Measurements from ENCODE around the gene HSD3B7. TPM values are rescaled to one million over a fixed set of nuclear protein-coding genes. Genes with fewer than 3 reads are reported as not detected.

Gene HSD3B7
- polyA plus RNA-seq, 3 donors: 7.2 to 10.7 (median 7.7) TPM

DNA sequence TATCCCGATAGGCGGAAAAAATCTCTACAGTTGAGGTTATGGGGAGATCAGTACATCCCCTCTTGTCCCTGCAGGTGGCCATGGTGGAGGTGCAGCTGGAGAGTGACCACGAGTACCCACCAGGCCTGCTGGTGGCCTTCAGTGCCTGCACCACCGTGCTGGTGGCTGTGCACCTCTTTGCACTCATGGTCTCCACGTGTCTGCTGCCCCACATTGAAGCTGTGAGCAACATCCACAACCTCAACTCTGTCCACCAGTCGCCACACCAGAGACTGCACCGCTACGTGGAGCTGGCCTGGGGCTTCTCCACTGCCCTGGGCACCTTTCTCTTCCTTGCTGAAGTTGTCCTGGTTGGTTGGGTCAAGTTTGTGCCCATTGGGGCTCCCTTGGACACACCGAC, 31.9 kb upstream of the HSD3B7 start:
- DNase-seq (ENCODE audit: extremely low read depth in 1 of 11, low read depth in 9 of 11, low spot score in 4 of 11): no peak

DNA sequence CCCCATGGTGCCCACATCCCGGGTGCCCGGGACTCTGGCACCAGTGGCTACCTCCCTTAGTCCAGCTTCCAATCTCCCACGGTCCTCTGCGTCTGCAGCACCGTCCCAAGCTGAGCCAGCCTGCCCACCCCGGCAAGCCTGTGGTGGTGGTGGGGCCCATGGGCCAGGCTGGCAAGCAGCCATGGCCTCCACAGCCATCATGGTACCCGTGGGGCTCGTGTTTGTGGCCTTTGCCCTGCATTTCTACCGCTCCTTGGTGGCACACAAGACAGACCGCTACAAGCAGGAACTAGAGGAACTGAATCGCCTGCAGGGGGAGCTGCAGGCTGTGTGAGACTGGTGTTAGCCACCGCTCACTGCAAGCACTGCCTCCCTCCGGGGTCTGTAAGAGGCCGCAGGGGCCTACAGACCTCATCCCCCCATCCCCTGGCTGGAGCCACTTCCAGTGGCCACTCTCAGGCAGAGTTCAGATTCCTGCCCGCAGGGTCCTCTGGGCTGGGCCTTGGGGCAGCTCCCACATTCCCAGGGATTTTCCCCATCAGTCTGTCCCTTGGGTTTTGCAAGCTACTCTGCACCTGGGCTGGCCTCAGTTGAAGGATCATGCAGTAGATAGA, 31.4 kb upstream of the HSD3B7 start:
- peak in 6 of 11 donors; percentile 65 to 86 (median 72) for DNase-seq (ENCODE audit: extremely low read depth in 1 of 11, low read depth in 9 of 11, low spot score in 4 of 11)

DNA sequence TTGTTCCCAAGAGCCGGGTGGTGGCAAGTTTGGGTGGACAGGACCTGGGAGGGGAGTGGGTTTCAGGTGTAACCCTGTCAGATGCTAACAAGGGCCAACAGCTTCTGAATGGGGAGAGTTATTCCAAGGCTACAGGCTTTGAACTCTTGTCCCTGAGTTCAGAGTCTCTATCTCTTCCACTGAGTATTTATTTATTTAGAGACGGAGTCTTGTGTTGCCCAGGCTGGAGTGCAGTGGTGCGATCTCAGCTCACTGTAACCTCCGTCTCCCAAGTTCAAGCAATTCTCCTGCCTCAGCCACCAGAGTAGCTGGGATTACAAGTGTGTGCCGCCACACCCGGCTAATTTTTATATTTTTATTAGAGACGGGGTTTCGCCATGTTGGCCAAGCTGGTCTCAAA, 30.0 kb upstream of the HSD3B7 start:
- DNase-seq (ENCODE audit: extremely low read depth in 1 of 11, low read depth in 9 of 11, low spot score in 4 of 11): no peak

DNA sequence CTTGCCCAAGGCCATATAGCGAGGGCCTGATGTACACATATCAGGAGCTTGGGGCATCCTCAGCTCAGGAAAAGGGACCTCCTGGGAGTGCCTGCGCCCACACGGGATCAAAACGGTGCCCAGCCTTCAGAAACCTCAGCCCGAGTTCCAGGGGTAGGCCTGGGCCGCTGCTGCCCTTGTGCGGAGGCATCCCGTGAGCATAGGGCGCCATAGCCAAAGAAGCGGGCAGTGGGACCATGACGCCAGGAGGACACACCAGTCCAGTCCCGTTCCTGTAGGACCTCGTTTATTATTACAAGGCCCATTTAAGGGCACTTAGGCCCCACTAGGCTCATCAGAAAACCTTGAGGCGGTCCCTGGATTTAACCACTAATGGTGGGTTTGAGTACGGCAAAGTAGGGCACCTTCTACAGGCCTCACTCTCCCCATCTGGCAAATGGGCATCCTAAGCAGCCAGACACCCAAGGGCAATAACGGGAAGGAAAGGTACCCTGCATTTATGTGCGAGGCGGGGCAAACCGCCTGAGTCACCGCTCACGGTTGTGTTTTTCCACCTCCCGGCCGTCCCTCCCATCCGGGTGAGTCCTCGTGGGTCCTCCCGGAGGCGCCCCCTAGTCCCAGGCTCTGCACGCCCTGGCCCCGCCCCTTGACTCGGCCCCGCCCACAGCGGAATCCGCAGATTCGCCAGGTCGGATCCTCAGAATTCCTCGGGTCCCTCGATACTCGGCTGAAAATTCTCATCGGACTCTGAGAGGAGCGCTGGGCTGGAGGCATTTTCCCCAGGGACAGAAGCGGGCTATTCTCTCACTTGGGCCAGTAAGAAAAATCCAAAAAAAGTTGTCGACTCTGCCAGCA, 28.2 kb upstream of the HSD3B7 start:
- peak in 5 of 11 donors; percentile 59 to 80 (median 72) for DNase-seq (ENCODE audit: extremely low read depth in 1 of 11, low read depth in 9 of 11, low spot score in 4 of 11)

DNA sequence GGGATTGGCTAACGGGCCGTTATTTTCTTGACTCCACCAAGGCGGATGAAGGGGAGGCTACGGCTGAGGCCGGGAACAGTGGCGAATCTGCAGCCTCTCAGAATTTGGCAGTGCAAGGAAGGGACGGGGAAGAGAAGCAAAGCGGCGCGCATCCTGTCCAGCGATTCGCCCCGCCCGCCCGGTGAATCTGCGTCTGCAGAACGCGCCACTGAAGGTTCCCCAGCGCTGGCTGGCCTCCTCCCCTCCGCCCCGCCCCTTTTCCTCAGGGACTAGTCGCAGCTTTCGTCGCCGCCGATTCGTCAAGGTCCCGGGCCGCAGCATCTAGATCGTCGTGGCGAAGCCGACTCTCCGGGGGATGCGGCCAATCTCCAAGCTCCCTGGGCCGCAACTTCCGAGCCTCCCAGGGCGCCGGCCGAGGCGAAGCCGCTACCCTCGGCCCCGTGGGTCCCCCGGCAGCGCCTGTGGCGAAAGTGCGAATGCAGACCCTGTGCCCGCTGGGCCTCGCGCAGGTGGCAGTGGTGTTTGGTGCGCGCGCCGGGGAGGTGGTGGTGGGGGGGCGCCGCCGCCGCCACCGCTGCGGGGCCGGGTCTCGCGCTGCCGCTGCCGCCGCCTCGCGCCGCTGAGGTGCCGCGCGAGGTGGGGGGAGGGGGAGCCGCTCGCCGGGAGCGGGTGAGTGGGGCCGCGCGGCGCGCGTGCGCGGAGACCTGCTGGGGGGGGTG, 27.4 kb upstream of the HSD3B7 start, which contains the start of gene SETD1A:
Gene SETD1A (plus strand): TSS at position 299 of the 719 bp plus-strand sequence. CDS start 978 bp downstream, outside the sequence.
- peak; percentile 87 to 96 (median 93) for DNase-seq (ENCODE audit: extremely low read depth in 1 of 11, low read depth in 9 of 11, low spot score in 4 of 11)

DNA sequence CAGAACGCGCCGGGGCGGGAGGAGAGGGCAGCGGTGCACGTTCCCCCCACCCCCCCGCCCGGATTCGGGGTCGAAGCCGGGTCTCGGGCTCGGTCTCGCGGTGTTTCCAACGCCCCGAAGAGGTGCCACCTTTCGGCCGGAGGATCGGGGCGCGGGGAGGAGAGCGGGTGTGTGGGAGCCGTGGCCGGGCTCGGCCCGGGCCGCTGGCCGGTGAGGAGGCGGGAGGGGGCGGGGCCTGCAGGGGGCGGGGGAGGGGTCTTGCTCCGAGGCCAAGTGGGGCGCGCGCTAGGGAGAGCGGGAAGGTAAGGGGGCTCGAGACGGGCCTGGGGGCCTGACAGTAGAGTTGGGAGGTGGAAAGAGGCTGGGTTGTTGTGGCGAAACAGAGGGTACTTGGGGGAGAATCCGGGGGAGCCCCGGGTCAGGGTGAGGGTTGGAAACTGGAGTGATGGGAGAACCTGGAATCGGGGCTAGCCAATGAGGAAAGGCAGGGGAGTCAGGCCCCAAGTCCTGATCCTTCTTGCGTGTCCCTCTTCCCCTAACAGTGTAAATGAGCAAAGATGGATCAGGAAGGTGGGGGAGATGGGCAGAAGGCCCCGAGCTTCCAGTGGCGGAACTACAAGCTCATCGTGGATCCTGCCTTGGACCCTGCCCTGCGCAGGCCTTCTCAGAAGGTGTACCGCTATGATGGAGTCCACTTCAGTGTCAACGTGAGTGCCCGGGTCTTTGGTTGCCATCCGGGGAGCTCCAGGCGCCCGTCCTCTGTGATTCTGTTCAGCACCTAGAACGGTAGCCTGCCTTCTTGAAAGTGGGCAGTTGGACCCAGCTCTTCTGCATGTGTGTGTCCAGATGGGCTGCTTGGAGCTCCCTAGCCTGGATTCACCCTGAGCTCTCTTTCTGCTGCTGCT, 26.6 kb upstream of the HSD3B7 start:
- peak in 2 of 11 donors; percentile 33 to 34 for DNase-seq (ENCODE audit: extremely low read depth in 1 of 11, low read depth in 9 of 11, low spot score in 4 of 11)

DNA sequence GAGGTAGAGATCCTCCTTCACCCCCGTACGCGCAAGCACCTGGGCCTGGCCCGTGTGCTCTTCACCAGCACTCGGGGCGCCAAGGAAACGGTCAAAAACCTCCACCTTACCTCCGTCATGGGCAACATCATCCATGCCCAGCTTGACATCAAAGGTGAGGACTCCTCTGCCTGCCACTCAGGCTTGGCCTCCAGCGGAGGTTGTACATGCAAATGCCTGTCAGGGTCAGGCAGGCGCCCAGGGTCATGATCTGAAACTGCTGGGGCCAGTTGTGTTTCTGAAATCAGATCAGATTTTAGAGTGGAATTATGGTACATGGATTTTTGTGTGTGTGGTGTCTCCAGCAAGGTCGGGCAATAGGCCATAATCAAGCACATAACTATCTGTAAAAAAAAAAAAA, 23.6 kb upstream of the HSD3B7 start:
- DNase-seq (ENCODE audit: extremely low read depth in 1 of 11, low read depth in 9 of 11, low spot score in 4 of 11): no peak

DNA sequence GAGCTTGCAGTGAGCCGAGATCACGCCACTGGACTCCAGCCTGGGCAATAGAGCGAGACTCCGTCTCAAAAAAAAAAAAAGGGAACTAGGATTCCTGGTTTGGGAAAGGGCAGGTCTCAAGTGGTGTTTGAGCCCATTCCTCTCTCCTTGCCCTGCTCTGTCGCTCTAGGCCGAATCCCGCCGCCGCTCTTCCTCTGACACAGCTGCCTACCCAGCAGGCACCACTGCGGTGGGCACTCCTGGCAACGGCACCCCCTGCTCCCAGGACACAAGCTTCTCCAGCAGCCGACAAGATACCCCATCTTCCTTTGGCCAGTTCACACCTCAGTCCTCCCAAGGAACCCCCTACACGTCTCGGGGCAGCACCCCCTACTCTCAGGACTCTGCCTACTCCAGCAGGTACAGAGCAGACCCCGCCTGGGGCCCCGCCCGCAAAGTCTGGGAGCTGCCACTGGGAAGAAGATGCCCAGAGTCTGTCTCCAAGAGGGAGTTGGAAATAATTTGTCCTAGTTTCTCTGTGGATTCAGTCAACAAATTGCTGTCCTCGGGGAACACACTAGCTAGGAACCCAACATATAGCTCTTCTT, 21.0 kb upstream of the HSD3B7 start:
- DNase-seq (ENCODE audit: extremely low read depth in 1 of 11, low read depth in 9 of 11, low spot score in 4 of 11): no peak

DNA sequence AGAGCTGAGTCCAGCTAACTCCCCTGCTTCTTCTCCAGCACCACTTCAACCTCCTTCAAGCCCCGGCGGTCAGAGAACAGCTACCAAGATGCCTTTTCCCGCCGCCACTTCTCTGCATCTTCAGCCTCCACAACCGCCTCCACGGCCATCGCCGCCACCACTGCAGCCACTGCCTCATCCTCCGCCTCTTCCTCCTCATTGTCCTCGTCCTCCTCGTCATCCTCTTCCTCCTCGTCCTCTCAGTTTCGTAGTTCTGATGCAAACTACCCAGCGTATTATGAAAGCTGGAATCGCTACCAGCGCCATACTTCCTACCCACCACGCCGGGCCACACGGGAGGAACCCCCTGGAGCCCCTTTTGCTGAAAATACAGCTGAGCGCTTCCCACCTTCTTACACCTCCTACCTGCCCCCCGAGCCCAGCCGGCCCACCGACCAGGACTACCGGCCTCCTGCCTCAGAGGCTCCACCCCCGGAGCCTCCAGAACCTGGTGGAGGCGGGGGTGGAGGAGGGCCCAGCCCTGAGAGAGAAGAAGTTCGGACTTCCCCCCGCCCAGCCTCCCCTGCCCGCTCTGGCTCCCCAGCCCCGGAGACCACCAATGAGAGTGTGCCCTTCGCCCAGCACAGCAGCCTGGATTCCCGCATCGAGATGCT, 20.3 kb upstream of the HSD3B7 start:
- DNase-seq (ENCODE audit: extremely low read depth in 1 of 11, low read depth in 9 of 11, low spot score in 4 of 11): no peak

DNA sequence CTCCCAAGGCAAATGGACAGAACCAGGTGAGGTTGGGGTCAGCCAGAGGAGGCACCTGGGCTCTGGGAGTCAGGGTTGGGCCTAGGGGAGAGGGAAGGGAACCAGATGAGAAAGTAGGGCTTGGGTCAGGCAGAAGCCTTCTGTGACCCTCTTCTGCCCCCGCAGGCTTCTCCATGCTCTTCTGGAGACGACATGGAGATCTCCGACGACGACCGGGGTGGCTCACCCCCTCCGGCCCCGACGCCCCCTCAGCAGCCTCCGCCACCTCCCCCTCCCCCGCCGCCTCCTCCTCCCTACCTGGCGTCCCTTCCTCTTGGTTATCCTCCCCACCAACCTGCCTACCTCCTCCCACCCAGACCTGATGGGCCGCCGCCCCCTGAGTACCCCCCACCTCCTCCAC, 19.6 kb upstream of the HSD3B7 start:
- no peak for DNase-seq (ENCODE audit: extremely low read depth in 1 of 11, low read depth in 9 of 11, low spot score in 4 of 11)

DNA sequence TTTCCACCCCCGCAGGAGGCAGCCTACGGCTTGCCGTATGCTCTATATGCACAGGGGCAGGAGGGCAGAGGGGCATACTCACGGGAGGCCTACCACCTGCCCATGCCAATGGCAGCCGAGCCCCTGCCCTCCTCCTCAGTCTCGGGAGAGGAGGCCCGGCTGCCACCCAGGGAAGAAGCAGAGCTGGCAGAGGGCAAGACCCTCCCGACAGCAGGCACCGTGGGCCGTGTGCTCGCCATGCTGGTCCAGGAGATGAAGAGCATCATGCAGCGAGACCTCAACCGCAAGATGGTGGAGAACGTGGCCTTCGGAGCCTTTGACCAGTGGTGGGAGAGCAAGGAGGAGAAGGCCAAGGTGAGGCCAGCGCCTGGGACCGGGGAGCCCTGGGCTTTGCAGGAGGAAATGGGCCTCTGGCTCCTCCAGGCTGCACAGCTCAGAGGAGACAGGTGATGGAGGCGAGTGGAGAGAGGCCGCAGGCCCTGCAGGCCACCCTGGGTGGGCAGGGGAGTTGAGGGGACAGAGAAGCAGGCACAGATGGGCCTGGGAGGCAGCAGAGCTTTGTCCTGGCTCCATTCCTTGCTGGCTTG, 18.9 kb upstream of the HSD3B7 start:
- no peak for DNase-seq (ENCODE audit: extremely low read depth in 1 of 11, low read depth in 9 of 11, low spot score in 4 of 11)

DNA sequence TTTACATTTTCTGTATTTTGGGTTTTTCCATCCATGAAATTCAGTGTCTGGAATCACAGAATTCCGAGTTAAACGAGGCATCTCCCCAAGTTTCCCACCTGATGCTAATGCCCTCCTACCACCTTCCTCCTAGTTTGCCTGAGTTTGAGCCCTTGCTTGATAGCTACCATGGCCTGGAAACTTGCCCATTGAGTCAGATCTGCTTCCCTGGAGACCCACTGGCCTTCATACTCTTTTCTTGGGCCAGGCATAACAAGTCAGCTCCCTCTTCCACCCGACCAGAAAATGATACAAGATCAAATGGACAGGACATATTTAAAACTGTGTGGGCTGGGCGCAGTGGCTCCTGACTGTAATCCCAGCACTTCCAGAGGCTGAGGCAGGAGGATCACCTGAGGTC, 17.2 kb upstream of the HSD3B7 start:
- DNase-seq (ENCODE audit: extremely low read depth in 1 of 11, low read depth in 9 of 11, low spot score in 4 of 11): no peak

DNA sequence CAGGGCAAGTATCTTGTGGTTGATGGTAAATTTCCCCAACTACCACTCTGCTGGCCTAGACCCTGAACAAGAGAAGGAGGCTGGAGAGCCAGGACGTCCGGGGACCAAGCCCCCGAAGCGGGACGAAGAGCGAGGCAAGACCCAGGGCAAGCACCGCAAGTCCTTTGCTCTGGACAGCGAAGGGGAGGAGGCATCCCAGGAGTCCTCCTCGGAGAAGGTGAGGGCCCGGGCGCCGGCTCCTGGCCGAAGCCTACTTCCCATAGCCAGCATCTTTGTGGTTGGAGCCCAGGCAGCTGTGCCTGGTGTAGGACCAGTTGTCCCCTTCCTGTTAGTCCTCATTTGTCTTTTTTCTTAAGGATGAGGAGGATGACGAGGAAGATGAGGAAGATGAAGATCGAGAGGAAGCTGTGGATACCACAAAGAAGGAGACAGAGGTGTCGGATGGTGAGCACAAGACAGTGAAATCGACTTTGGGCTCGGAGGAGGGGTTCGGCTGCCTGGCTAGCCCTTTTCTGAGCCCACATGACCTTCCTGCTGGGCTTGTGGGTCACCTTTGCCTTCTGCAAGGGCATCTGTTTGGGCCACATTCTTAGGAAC, 15.7 kb upstream of the HSD3B7 start:
- no peak for DNase-seq (ENCODE audit: extremely low read depth in 1 of 11, low read depth in 9 of 11, low spot score in 4 of 11)

DNA sequence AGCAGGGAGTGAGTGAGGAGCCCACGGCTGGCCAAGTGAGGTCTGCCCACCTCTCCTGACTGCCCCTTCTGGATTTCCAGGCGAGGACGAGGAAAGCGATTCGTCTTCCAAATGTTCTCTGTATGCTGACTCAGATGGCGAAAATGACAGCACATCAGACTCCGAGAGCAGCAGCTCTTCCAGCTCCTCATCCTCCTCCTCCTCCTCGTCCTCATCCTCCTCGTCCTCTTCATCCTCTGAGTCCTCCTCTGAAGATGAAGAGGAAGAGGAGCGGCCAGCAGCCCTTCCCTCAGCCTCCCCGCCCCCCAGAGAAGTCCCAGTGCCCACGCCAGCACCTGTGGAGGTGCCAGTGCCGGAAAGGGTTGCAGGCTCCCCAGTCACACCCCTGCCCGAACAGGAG, 13.7 kb upstream of the HSD3B7 start:
- DNase-seq (ENCODE audit: extremely low read depth in 1 of 11, low read depth in 9 of 11, low spot score in 4 of 11): no peak

DNA sequence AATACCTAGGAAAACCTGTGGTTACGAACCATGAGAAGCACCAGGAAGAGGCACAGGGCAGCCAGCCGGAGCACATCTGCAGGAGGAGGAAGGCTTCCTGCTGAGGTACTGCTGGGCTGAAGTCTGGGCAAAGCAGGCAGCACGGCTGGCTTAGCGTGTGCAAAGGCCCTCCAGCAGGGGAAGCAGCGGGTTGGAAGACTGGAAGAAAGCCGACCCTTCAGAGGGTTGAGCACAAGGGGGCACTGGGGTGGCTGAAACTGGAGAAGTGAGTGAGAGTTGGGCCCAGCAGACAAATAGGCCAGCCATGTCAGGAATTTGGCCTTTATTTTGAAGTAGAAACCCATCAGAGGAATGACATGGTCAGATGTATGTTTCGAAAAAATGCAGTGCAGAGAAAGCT, 12.1 kb upstream of the HSD3B7 start:
- DNase-seq (ENCODE audit: extremely low read depth in 1 of 11, low read depth in 9 of 11, low spot score in 4 of 11): no peak

DNA sequence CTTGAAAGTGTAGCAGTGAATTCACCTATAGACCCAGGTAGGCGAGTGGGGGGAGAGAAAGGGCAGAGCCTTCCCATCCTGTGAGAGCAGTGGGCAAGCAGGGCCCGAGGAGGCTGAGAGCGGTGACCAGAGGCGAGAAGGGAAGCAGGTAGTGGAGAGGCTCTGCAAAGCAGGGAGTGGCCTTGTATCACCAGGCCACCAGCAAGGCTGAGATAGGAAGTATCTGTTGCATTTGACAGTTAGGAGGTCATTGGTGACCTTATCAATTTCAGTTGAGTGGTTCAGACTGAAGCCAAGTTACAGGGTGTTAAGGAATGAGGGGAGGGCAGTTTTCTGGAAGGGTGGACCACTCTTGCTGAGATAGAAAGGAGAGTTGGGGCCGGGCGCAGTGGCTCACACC, 10.7 kb upstream of the HSD3B7 start:
- no peak for DNase-seq (ENCODE audit: extremely low read depth in 1 of 11, low read depth in 9 of 11, low spot score in 4 of 11)

DNA sequence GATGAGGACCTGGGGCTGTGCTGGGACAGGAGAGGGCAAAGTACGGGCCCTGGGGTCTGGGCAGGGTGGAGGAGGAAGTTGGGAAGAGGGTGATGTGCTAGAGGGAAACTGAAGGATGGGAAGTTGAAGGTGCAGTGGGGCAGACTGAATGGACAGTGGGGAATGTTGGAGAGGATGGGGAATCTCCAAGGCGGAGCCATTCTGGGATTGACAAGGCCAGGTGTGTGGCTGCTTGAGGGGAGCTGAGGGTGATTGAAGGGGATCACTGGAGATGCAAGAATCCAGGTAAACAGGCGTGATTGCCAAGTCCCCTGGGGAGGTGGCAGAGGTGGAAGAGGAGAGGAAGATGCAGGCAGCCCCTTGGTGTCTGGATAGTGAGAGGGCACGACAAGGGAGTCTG, 8.5 kb upstream of the HSD3B7 start:
- no peak for DNase-seq (ENCODE audit: extremely low read depth in 1 of 11, low read depth in 9 of 11, low spot score in 4 of 11)

All from renal cortex interstitium (tissue), 11 donors.